Measurements from ENCODE around the gene DKKL1.

DKKL1 gene

DNA sequence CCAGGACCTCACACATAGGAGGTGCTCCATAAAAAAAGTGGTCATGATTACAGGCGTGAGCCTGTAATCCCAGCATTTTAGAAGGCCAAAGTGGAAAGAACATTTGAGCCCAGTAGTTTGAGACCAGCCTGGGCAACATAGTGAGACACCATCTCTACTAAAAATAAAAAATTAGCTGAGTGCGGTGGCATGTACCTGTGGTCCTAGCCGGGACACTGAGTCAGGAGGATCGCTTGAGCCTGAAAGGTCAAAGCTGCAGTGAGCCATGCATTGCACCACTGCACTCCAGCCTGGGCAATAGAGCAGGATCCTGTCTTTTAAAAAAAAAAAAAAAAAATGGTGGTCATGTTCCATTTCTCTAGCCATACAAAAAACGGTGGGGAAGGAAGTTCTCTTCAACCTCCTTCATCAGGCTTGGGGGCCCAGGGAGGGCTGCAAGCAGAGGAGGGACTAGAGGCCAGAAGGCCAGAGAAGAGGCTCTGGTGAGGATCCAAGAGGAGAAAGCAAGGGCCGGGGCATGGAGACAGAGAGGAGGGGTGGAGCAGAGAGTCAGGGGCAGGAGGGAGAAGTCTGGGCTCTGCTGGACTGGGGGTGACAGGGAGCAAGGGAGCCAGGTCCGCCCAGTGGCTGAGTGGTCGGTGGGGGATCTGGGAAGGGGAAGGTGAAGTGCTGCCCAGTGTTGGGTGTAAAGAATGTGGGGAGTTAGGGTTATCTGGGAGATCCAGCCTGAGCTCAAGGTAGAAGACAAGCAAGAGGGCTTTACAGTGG is 33.2 kb downstream of the DKKL1 start:
- DNase-seq (ENCODE audit: low read depth): no peak

DNA sequence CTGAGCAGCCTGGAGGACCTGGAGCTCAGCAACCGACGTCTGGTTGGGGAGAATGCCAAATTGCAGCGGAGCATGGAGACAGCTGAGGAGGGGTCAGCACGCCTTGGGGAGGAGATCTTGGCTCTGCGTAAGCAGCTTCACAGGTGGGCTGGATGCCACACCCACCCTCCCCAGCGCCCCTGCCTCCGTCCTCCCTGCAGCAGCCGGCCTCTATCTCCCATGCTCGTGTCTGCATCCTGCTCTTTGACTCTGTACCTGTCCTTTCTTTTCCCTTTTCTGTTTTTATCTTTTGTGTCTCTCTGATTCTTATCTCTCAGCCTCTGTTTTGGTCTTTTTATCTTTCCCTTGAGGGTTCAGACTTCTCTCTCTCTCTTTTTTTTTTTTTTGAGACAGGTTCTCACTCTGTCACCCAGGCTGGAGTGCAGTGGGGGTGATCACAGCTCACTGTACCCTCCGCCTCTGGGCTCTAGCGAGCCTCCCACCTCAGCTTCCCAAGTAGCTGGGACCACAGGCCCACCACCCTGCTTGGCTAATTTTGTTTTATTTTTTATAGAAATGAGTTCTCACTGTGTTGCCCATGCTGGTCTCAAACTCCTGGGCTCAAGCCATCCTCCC is 34.4 kb downstream of the DKKL1 start:
- no peak for DNase-seq (ENCODE audit: low read depth)

DNA sequence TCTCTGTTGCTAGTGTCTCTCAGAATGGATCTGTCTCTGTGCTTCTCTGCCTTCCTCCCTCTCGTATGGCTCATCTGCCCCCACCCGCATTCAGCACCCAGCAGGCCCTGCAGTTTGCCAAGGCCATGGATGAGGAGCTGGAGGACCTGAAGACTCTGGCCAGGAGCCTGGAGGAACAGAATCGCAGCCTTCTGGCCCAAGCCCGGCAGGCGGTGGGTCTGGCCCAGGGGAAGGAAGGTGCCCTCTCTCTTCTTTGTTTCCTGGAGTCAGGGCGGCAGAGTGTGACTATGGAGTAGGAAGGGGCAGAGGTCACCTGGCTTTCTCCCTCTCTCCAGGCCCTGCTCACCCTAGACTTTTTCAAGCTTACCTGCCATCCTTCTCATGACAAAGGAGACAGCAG is 35.3 kb downstream of the DKKL1 start:
- DNase-seq (ENCODE audit: low read depth): no peak

GRCh38 chr19:49400029-49400428 is 36.4 kb downstream of the DKKL1 start:
- DNase-seq (ENCODE audit: low read depth): no peak

DNA sequence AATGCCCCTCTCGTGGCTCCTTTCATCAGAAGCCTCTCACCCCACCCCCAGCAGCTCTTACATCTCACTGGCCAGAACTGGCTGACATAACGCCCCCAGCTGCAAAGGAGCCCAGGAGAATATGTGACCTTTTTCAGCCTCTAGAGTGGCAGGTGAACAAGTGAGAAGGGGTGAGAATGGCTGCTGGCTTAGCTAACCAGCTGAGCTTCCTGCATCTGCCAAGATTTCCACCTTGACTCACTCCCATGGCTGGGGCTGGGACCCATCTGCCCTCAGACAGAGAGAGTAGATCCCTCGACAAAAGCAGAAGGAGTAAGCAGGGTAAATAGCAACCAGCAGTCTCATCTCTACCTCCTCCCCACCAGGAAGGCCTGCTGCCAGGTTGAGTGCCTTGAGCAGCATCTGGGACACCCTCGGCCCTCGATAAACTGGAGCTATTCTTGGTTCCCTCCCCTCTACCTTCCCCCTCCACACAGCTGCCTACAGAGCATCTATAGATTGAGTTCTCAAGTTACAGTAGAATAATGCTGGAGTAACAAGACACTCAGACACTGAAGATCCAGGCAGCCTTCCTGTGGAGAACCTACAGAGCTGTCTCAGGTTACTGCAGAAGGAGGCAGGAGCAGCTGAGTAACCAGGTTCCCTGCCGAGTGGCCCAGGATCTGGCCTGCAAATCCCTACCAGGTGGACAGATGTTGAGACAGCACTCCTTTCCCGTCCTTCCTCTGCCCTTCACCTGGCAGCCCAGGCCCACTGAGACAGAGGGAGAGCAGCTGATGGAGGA is 39.9 kb downstream of the DKKL1 start:
- DNase-seq (ENCODE audit: low read depth): no peak

DNA sequence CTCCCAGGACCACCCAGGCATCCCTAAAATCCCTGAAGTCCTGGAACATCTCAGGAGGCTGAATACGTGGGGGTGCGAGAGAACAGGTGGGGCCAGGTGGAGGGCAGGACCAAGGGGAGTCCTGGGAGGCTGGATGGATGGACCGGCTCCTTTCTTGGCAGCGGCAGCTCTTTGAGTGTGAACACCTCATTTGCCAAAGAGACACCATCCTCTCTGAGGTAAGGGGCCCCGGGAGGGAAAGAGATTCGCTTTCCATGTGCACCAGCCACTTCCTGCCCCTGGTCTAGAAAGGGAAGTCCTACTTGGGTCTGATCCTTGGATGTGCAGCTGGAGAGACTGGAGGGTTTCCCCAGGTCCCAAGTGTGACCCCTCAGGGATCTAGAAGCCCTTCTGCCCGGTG is 43.4 kb downstream of the DKKL1 start:
- no peak for DNase-seq (ENCODE audit: low read depth)

DNA sequence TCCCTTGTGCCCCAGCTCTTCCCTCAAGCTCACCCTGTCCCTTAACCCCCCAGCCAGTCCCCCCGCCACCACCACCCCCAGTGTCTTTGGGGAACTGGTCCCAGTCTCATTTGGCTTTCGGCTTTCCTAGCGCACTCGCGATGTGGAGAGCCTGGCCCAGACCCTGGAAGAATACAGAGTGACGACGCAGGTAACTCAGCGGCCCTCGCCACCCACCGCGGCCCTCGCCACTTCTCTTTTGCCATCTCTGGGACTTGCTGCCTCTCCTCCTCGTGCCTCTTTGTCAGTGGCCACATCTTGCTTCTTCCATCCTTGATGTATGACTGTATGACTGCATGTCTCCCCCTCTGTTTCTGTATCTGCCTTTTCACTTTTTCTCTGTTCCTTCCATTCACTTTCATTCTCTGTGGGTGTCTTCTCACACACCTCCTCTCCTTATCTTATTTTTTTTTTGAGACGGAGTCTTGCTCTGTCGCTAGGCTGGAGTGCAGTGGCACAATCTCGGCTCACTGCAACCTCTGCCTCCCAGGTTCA is 43.9 kb downstream of the DKKL1 start:
- DNase-seq (ENCODE audit: low read depth): no peak

GRCh38 chr19:49408816-49409440 is 45.3 kb downstream of the DKKL1 start:
- no peak for DNase-seq (ENCODE audit: low read depth)

- DNase-seq (ENCODE audit: low read depth): no peak
Observed at GRCh38 chr19:49409441-49410029, 45.9 kb downstream of the DKKL1 start.

- no peak for DNase-seq (ENCODE audit: low read depth)
Observed at GRCh38 chr19:49411681-49412326, 48.1 kb downstream of the DKKL1 start.

DNA sequence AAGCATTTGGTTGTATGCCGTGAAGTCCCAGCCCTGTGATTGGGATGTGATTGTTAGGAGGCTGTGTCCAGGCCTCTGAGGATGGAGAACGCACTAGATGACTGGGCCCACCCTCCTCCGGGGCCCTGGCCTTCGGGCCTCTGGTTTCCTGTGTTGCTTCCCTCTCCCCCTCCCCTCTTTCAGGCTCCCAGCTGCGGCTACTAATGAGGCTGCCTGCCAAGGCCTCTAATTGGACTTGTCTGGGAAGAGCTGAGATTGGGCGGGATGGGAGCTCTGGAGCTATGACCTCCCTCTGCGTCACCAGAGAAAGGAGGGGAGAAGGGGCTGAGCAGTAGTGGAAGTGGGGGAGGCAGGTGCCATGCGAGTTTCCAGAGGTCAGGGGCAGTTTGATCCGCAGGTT is 49.7 kb downstream of the DKKL1 start:
- no peak for DNase-seq (ENCODE audit: low read depth)

GRCh38 chr19:49414256-49414655 is 50.6 kb downstream of the DKKL1 start:
- DNase-seq (ENCODE audit: low read depth): no peak

DNA sequence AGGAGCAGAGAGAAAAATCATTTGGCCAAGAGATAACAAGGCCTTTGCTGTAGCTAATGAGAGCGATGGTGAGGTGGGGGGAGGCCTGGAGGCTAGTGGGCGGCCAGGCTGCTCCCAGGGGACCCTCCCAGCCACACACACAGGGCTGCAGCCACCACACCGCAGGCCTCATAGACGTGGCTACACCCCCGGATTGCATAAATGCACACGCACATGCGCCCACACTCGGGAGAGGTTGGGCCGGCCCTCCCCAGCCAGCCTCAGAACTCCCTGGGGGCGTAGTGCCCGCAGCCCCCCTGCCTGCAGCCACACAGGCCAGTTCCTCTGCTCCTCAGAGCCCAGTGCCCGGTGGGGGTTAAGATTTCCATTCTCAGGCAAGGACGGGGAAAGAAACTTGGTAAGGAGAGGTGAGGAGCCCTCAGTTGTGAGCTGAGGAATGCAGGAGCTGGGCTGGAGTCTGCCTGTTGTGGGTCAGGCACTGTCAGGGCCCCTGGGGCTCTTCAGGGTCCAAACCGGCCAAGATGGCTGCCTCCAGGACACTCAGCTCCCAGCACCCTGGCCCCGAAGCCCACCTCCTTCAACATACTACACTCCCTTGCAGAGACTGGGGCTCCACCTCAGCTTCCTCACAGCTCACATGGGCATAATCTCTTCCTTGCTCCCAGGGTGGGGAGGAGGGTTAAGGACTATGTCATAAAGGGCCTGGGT is 51.6 kb downstream of the DKKL1 start:
- no peak for DNase-seq (ENCODE audit: low read depth)

DNA sequence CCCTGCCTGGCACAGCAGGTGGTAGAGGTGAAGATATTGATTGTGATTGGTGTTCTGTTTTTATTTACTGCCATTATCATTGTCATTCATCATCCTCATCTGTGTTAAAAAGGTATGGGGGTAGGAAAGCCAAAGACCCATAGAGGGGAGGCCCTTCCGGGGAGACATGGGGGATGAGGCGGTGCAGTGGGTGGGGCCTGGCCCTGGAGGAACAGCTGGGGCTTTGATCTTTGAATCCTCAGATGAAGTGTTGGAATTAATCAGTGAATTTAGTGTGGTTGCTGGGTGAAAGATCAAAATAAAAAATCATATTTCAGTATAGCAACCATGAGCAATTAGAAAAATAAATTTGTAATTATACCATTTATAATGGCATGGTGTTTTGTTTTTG is 52.1 kb downstream of the DKKL1 start:
- DNase-seq (ENCODE audit: low read depth): no peak

DNA sequence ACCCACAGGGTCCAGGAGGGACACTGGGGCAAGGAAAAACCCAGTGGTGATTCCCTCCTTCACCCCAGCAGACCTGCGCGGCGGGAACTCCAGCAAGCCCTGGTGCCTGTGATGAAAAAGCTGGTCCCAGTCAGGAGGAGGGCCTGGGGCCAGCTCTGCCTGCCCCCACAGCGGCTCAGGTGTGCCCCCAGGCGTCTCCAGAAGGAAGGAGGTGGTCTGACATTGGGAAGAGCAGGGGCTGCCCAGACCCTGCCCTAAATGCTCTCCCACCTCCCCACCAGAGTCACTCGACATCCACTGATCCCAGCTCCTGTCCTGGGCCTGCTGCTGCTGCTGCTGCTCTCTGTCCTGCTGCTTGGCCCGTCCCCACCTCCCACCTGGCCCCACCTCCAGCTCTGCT is 53.4 kb downstream of the DKKL1 start:
- no peak for DNase-seq (ENCODE audit: low read depth)

DNA sequence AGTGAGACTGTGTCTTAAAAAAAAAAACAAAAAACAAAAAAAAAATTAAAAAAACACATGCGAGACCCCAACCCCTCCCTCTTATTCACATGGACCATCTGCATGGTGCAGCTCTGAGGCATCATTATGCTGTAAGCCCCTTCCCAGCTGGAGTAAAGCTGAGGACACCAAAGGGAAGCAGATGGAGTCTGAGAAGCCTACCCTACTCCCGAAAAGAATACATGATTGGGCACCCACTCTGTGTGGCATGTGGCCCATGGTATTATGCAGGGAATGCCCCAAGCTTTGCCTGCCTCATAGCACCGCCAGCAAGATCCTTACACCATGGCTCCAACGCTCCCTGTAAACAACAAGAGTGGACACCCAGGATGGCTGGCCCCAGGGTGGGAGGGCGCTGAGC is 54.8 kb downstream of the DKKL1 start:
- no peak for DNase-seq (ENCODE audit: low read depth)

DNA sequence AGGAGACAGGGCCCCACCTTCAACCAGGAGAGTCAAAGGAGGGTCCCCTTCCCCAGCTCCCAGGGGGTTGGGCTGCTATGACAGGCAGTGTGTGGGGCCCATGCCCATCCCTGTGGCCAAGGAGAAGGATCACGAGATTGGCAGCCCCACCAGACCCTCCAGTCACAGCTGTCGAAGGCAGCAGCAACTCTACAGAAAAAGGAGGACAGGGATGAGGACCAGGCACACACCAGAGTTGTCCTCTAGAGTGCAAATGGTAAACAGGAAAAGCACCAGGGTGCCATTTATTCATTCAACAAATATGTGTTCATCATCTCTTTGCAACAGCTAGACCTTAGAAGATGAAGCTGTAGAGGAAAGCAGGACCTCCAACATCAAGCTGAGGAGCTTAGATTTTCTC is 55.5 kb downstream of the DKKL1 start:
- no peak for DNase-seq (ENCODE audit: low read depth)

- no peak for DNase-seq (ENCODE audit: low read depth)
Observed at GRCh38 chr19:49420227-49420626, 56.5 kb downstream of the DKKL1 start.

- DNase-seq (ENCODE audit: low read depth): no peak
Observed at GRCh38 chr19:49421039-49421877, 57.6 kb downstream of the DKKL1 start.

DNA sequence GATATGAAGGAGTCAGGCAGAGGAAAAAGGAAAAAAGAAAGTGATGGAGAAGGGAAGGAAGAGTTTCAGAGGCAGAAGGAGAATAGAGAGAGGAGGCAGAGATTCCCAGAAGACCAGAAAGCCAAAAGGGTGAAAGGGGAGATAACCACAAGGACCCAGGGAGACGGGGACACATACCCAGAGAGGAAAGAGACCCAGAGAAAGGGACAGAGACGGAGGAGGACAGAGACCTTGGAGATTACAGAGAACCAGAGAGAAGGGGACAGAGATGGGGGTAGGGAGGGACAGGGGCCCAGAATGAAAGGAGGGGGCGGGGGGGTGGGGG is 58.2 kb downstream of the DKKL1 start:
- DNase-seq (ENCODE audit: low read depth): no peak

Data from GM04504 (cell line).